IPS-20b (cell line): ENCODE results near the gene TMEM132E.
"Not testable (repeated sequence)": the region's sequence is repeated elsewhere in the genome, so short reads cannot be mapped to it uniquely, and the experiment has no call there.

Source experiments
- H3K27ac ChIP-seq: one replicate; pipeline ENCODE4 v1.5.1; 2013; ENCODE audit warnings: low read length
- H3K27me3 ChIP-seq: 2 replicates; pipeline ENCODE4 v1.6.1; 2013; ENCODE audit warnings: mild to moderate bottlenecking, low read length, inconsistent platforms; ENCODE audit not compliant: insufficient read depth
- H3K36me3 ChIP-seq: 2 replicates; pipeline ENCODE4 v1.6.1; 2013; ENCODE audit warnings: low read depth, mild to moderate bottlenecking, inconsistent platforms, low read length, moderate library complexity; ENCODE audit not compliant: insufficient read depth
- H3K4me1 ChIP-seq: 2 replicates; pipeline ENCODE4 v1.6.1; 2013; ENCODE audit warnings: mild to moderate bottlenecking, control low read depth, inconsistent platforms, low read length, moderate library complexity; ENCODE audit not compliant: insufficient read depth
- H3K4me3 ChIP-seq: 2 replicates; pipeline ENCODE4 v1.5.1; 2013; ENCODE audit warnings: mild to moderate bottlenecking, low read length, inconsistent platforms
- H3K9ac ChIP-seq: 2 replicates; pipeline ENCODE4 v1.6.1; 2013; ENCODE audit warnings: low read depth, mild to moderate bottlenecking, inconsistent platforms, low read length, moderate library complexity
- H3K9me3 ChIP-seq: 2 replicates; pipeline ENCODE4 v1.6.1; 2013; ENCODE audit warnings: mild to moderate bottlenecking, low read depth, low read length, inconsistent platforms; ENCODE audit not compliant: insufficient read depth

The TMEM132E gene

GRCh38 chr17:34579017-34579946 lies at the start of gene TMEM132E:
Gene TMEM132E (plus strand): TSS chr17:34579582. CDS start chr17:34581077, 1,495 bp downstream.
- Histone ChIP-seq H3K36me3 (no peaks in the 10 kb centered on the region), H3K27me3 (peaks cover 100% of the 10 kb centered on the region), H3K9me3 (no peaks in the 10 kb centered on the region), H3K9ac (no peak within 1 kb of the TSS; the same call in 1 of the 2 replicates), H3K4me1 (peaks cover 23% of the 10 kb centered on the region), H3K4me3 (peak within 1 kb of the TSS; percentile 62; the same call in 1 of the 2 replicates), H3K27ac (no peak within 1 kb of the TSS)

GRCh38 chr17:34530918-34531317 lies 48.5 kb upstream of the TMEM132E start:
- no peaks in the 10 kb centered on the region for H3K9me3 ChIP-seq
- H3K4me3 ChIP-seq, result no peak overlapping the region
- no peak overlapping the region for H3K27ac ChIP-seq
- no peaks in the 10 kb centered on the region for H3K4me1 ChIP-seq
- no peaks in the 10 kb centered on the region for H3K27me3 ChIP-seq
- H3K9ac ChIP-seq, result no peak overlapping the region
- H3K36me3 ChIP-seq, result no peaks in the 10 kb centered on the region

- H3K36me3 ChIP-seq, result no peaks in the 10 kb centered on the region
- H3K27me3 ChIP-seq, result peaks cover 13% of the 10 kb centered on the region; the same call in 1 of the 2 replicates
- H3K27ac ChIP-seq, result no peak overlapping the region
- no peak overlapping the region for H3K9ac ChIP-seq
- no peaks in the 10 kb centered on the region for H3K4me1 ChIP-seq
- H3K4me3 ChIP-seq, result no peak overlapping the region
- H3K9me3 ChIP-seq, result no peaks in the 10 kb centered on the region
Observed at GRCh38 chr17:34532281-34533065, 46.9 kb upstream of the TMEM132E start.

GRCh38 chr17:34533806-34534527 lies 45.4 kb upstream of the TMEM132E start:
- H3K4me3 ChIP-seq, result no peak overlapping the region
- peaks cover 13% of the 10 kb centered on the region; the same call in 1 of the 2 replicates for H3K27me3 ChIP-seq
- H3K36me3 ChIP-seq, result no peaks in the 10 kb centered on the region
- no peaks in the 10 kb centered on the region for H3K9me3 ChIP-seq
- H3K4me1 ChIP-seq, result no peaks in the 10 kb centered on the region
- H3K27ac ChIP-seq, result no peak overlapping the region
- H3K9ac ChIP-seq, result no peak overlapping the region

- no peaks in the 10 kb centered on the region for H3K4me1 ChIP-seq
- no peak overlapping the region for H3K27ac ChIP-seq
- no peaks in the 10 kb centered on the region for H3K36me3 ChIP-seq
- no peaks in the 10 kb centered on the region for H3K9me3 ChIP-seq
- no peak overlapping the region for H3K9ac ChIP-seq
- H3K27me3 ChIP-seq, result peaks cover 28% of the 10 kb centered on the region
- no peak overlapping the region for H3K4me3 ChIP-seq
Observed at GRCh38 chr17:34537445-34537844, 41.9 kb upstream of the TMEM132E start.

- not testable (repeated sequence) for H3K9ac ChIP-seq, H3K9me3 ChIP-seq, H3K4me1 ChIP-seq, H3K4me3 ChIP-seq, H3K36me3 ChIP-seq, H3K27ac ChIP-seq
- H3K27me3 ChIP-seq, result peaks cover 33% of the 10 kb centered on the region
Observed at GRCh38 chr17:34538582-34538981, 40.8 kb upstream of the TMEM132E start.

GRCh38 chr17:34539881-34540280 lies 39.5 kb upstream of the TMEM132E start:
- Histone ChIP-seq H3K4me3 (no peak overlapping the region), H3K27ac (no peak overlapping the region), H3K36me3 (no peaks in the 10 kb centered on the region), H3K27me3 (peaks cover 38% of the 10 kb centered on the region), H3K9me3 (no peaks in the 10 kb centered on the region), H3K4me1 (no peaks in the 10 kb centered on the region), H3K9ac (no peak overlapping the region)

- Histone ChIP-seq H3K4me1 (peaks cover 4% of the 10 kb centered on the region; the same call in 1 of the 2 replicates), H3K36me3 (no peaks in the 10 kb centered on the region), H3K9me3 (no peaks in the 10 kb centered on the region), H3K4me3 (no peak overlapping the region), H3K27ac (no peak overlapping the region), H3K27me3 (peaks cover 25% of the 10 kb centered on the region), H3K9ac (no peak overlapping the region)
Observed at GRCh38 chr17:34542700-34543336, 36.6 kb upstream of the TMEM132E start.

- Histone ChIP-seq H3K27me3 (peaks cover 34% of the 10 kb centered on the region), H3K9me3 (no peaks in the 10 kb centered on the region), H3K4me3 (no peak overlapping the region)
Observed at GRCh38 chr17:34547453-34548063, 31.8 kb upstream of the TMEM132E start.

GRCh38 chr17:34549966-34550365 lies 29.4 kb upstream of the TMEM132E start:
- Histone ChIP-seq H3K4me1 (peaks cover 4% of the 10 kb centered on the region; the same call in 1 of the 2 replicates), H3K27me3 (peaks cover 36% of the 10 kb centered on the region; the same call in 1 of the 2 replicates), H3K9me3 (no peaks in the 10 kb centered on the region), H3K9ac (no peak overlapping the region), H3K36me3 (no peaks in the 10 kb centered on the region), H3K4me3 (no peak overlapping the region), H3K27ac (no peak overlapping the region)

More at GRCh38 chr17:34547453-34548063, 31.8 kb upstream of the TMEM132E start:
- Histone ChIP-seq H3K27ac (no peak overlapping the region), H3K36me3 (no peaks in the 10 kb centered on the region), H3K9ac (no peak overlapping the region), H3K4me1 (peaks cover 4% of the 10 kb centered on the region; the same call in 1 of the 2 replicates)
